Ovary (tissue), 9 donors: Measurements from ENCODE around the gene SYNPO. TPM values are rescaled to one million over a fixed set of nuclear protein-coding genes. Genes with fewer than 3 reads are reported as not detected.

Experiments used
- DNase-seq, 5 donors: peaks; one replicate each; pipeline ENCODE4 v3.0.0-alpha.2; 2019 to 2020
- H3K27ac ChIP-seq, 2 donors: fragments of 200-600 bp; one replicate each; pipeline versions ENCODE4 v1.5.1 to v1.8.0; 2019 to 2022
- H3K27me3 ChIP-seq: fragments of 200-600 bp; one replicate; pipeline ENCODE4 v1.8.0; 2022
- H3K36me3 ChIP-seq: fragments of 200-600 bp; sonication (generic); one replicate; pipeline ENCODE4 v1.5.1; 2019
- H3K4me1 ChIP-seq: one replicate; pipeline ENCODE4 v1.8.1; 2013; ENCODE audit warnings: mild to moderate bottlenecking, moderate library complexity; ENCODE audit not compliant: insufficient read depth
- H3K4me3 ChIP-seq: fragments of 200-600 bp; sonication (generic); one replicate; pipeline ENCODE4 v1.5.1; 2017
- H3K9me3 ChIP-seq, 2 donors: fragments of 200-600 bp in 1 of 2; sonication (generic) in 1 of 2; one replicate each; pipeline versions ENCODE4 v1.5.1 to v1.8.1; 2013 to 2019; ENCODE audit warnings: mild to moderate bottlenecking in 1 of 2, moderate library complexity in 1 of 2
- CTCF ChIP-seq, 3 donors: fragments of 450-650 bp in 2 of 3; fragments of 200-600 bp in 1 of 3; IDR thresholded peaks; one replicate each; pipeline versions ENCODE4 v1.5.1 to v1.8.0; 2016 to 2022; ENCODE audit warnings: antibody characterized with exemption in 3 of 3, mild to moderate bottlenecking in 1 of 3
- EP300 ChIP-seq: sonication (generic); formaldehyde crosslinking; IDR thresholded peaks from one replicate; pipeline ENCODE4 v1.6.1; 2017; ENCODE audit warnings: antibody characterized with exemption
- POLR2A ChIP-seq: fragments of 450-650 bp; IDR thresholded peaks from one replicate; pipeline ENCODE4 v1.6.1; 2017; ENCODE audit warnings: antibody characterized with exemption, mild to moderate bottlenecking, moderate library complexity
- WGBS, 3 donors: extraction: QIAGEN DNeasy Blood & Tissue Kit in 1 of 3; methylation state at CpG; one replicate each; pipeline versions ENCODE4 v1.1.5 to v1.1.7; 2013 to 2017; 5-methylcytosine and 5-hydroxymethylcytosine counted together
- intact Hi-C, 4 donors: fragments of 100-400 bp; cut with DNase I; formaldehyde crosslinking; loops; one replicate each; pipeline versions ENCODE4 v1.11.0 to v1.15.1; 2022 to 2023
- polyA plus RNA-seq, 2 donors: library from polyadenylated mRNA; stranded (reverse); fragments of 200-250 nt in 1 of 2; fragments of 350-450 nt in 1 of 2; fragmentation: Illumina TruSeq in 1 of 2; extraction: RNeasy Lipid Tissue Mini Kit (QIAGEN cat#74804) in 1 of 2; gene quantifications; one replicate each; pipeline ENCODE4 v1.2.3, GENCODE V29; 2013 to 2014
- total RNA-seq, 7 donors: library from RNA; depleted of rRNA in 2 of 7; stranded (reverse); fragments of >200 nt in 2 of 7; fragmentation: NEBNext Ultra II Directional in 3 of 7; extraction: Animal tissue kit (Norgen Biotek cat#: 25700) in 3 of 7; gene quantifications; one replicate each; pipeline versions ENCODE4 v1.1.0 to v1.2.4, GENCODE V29; 2016 to 2023
- donor health status: DM: no; HTN: no; CAD: no; lungs with moderate emphysema.
- donor health status: DM: no; HTN: no; CAD: no.
- donor health status: Bipolar disorder and iron deficiency.
- donor health status: DM: yes; HTN: yes; CAD: no.
- donor health status: DM: no; HTN: no; CAD: no.
- donor health status: DM: yes; HTN: yes; CAD: no.

Gene SYNPO
- total and polyA plus RNA-seq, 9 donors: 8.3 to 174 (median 70.2) TPM

- TF ChIP-seq EP300: no peak
- no peak for TF ChIP-seq CTCF (IDR thresholded peaks at IDR 0.05)
- TF ChIP-seq POLR2A: no peak
- WGBS, 3 donors: 27 to 47% (median 29%) methylated on average over 6 of the region's 6 CpGs
- no peaks in the 10 kb centered on the region for H3K9me3 ChIP-seq
- intact Hi-C loops: no loop called here
- peaks cover 27% of the 10 kb centered on the region for H3K4me1 ChIP-seq
- no peak for DNase-seq
- H3K27me3 ChIP-seq: no peaks in the 10 kb centered on the region
- H3K36me3 ChIP-seq: no peaks in the 10 kb centered on the region
- peak overlapping the region in 1 of 2 donors; percentile 65 for H3K27ac ChIP-seq
- H3K4me3 ChIP-seq: no peak overlapping the region
Observed at GRCh38 chr5:150611026-150611425, 29.4 kb upstream of the SYNPO start.

GRCh38 chr5:150612405-150612804 lies 28.1 kb upstream of the SYNPO start:
- Histone ChIP-seq H3K36me3 (no peaks in the 10 kb centered on the region), H3K27me3 (no peaks in the 10 kb centered on the region), H3K27ac (peak overlapping the region in 1 of 2 donors; percentile 6), H3K4me3 (no peak overlapping the region), H3K9me3 (no peaks in the 10 kb centered on the region), H3K4me1 (peaks cover 36% of the 10 kb centered on the region)
- 55 to 61% (median 59%) methylated on average over 4 of the region's 4 CpGs for WGBS, 3 donors
- intact Hi-C loops: no loop called here
- TF ChIP-seq POLR2A: no peak
- DNase-seq: no peak

- WGBS, 3 donors: 60 to 71% (median 70%) methylated on average over 4 of the region's 4 CpGs
- H3K4me1 ChIP-seq: peaks cover 38% of the 10 kb centered on the region
- no peaks in the 10 kb centered on the region for H3K27me3 ChIP-seq
- no peak overlapping the region for H3K4me3 ChIP-seq
- peak overlapping the region in 1 of 2 donors; percentile 6 for H3K27ac ChIP-seq
- TF ChIP-seq EP300: no peak
- TF ChIP-seq CTCF (IDR thresholded peaks at IDR 0.05): no peak
- no peak for TF ChIP-seq POLR2A
- no peaks in the 10 kb centered on the region for H3K9me3 ChIP-seq
- DNase-seq: peak in 3 of 5 donors; percentile 64 to 69 (median 68)
- intact Hi-C loops: no loop called here
- no peaks in the 10 kb centered on the region for H3K36me3 ChIP-seq
Observed at GRCh38 chr5:150612905-150613670, 27.4 kb upstream of the SYNPO start.

- intact Hi-C loops: no loop called here
- no peaks in the 10 kb centered on the region for H3K36me3 ChIP-seq
- H3K4me1 ChIP-seq: peaks cover 47% of the 10 kb centered on the region
- peak in 2 of 5 donors; percentile 59 to 62 for DNase-seq
- no peaks in the 10 kb centered on the region for H3K9me3 ChIP-seq
- TF ChIP-seq EP300: no peak
- TF ChIP-seq CTCF (IDR thresholded peaks at IDR 0.05): no peak
- TF ChIP-seq POLR2A: no peak
- no peaks in the 10 kb centered on the region for H3K27me3 ChIP-seq
- peak overlapping the region; percentile 27 to 73 for H3K27ac ChIP-seq
- no peak overlapping the region for H3K4me3 ChIP-seq
- 53 to 60% (median 54%) methylated on average over 7 to 9 of the region's 9 CpGs for WGBS, 3 donors
Observed at GRCh38 chr5:150613991-150614660, 26.3 kb upstream of the SYNPO start.

GRCh38 chr5:150614661-150615060 lies 25.8 kb upstream of the SYNPO start:
- Histone ChIP-seq H3K4me3 (no peak overlapping the region), H3K4me1 (peaks cover 53% of the 10 kb centered on the region), H3K27ac (peak overlapping the region in 1 of 2 donors; percentile 73), H3K9me3 (no peaks in the 10 kb centered on the region), H3K36me3 (no peaks in the 10 kb centered on the region), H3K27me3 (no peaks in the 10 kb centered on the region)
- DNase-seq: peak in 1 of 5 donors; percentile 46
- no peak for TF ChIP-seq EP300
- no peak for TF ChIP-seq POLR2A
- no peak for TF ChIP-seq CTCF (IDR thresholded peaks at IDR 0.05)
- intact Hi-C loops: no loop called here
- 44 to 57% (median 45%) methylated on average over 4 of the region's 4 CpGs for WGBS, 3 donors
